Thyroid gland (tissue), 4 donors: Measurements from ENCODE around the gene NAA15.
"Not testable (repeated sequence)": the region's sequence is repeated elsewhere in the genome, so short reads cannot be mapped to it uniquely, and the experiment has no call there.

ENCODE experiments used
- CTCF ChIP-seq, 6 experiments: fragments of 200-600 bp in 3 of 6; fragments of 450-650 bp in 3 of 6; sonication (generic) in 3 of 6; IDR thresholded peaks; one replicate each; pipeline ENCODE4 v1.5.1; 2016 to 2019; ENCODE audit warnings: antibody characterized with exemption in 6 of 6, mild to moderate bottlenecking in 2 of 6, inconsistent platforms in 1 of 6, moderate library complexity in 1 of 6
- POLR2A ChIP-seq, 2 donors: fragments of 450-650 bp; IDR thresholded peaks; one replicate each; pipeline ENCODE4 v1.6.1; 2017; ENCODE audit warnings: antibody characterized with exemption in 2 of 2, mild to moderate bottlenecking in 2 of 2, moderate library complexity in 1 of 2

- not testable (repeated sequence) for TF ChIP-seq CTCF, POLR2A (IDR thresholded peaks at IDR 0.05)
Observed at GRCh38 chr4:139444881-139445280, 143.6 kb downstream of the NAA15 start.
